ENCODE data around the gene SSBP2.

Gene SSBP2

GRCh38 chr5:81739291-81739690 lies 11.6 kb downstream of the SSBP2 start:
- Histone ChIP-seq H3K27ac (ENCODE audit: poor library complexity, severe bottlenecking) (no peak overlapping the region), H3K9me3 (ENCODE audit: severe bottlenecking) (no peaks in the 10 kb centered on the region), H3K4me3 (ENCODE audit: severe bottlenecking) (no peak overlapping the region), H3K27me3 (ENCODE audit: insufficient read depth, poor library complexity, severe bottlenecking) (peaks cover 3% of the 10 kb centered on the region), H3K36me3 (ENCODE audit: low read depth) (no peaks in the 10 kb centered on the region), H3K4me1 (ENCODE audit: insufficient read depth, poor library complexity, severe bottlenecking) (no peaks in the 10 kb centered on the region)
- no peak for ATAC-seq (ENCODE audit: low read depth)
- TF ChIP-seq CTCF (IDR thresholded peaks at IDR 0.05; ENCODE audit: poor library complexity, severe bottlenecking), result no peak
- no peak for DNase-seq (ENCODE audit: low spot score)

DNA sequence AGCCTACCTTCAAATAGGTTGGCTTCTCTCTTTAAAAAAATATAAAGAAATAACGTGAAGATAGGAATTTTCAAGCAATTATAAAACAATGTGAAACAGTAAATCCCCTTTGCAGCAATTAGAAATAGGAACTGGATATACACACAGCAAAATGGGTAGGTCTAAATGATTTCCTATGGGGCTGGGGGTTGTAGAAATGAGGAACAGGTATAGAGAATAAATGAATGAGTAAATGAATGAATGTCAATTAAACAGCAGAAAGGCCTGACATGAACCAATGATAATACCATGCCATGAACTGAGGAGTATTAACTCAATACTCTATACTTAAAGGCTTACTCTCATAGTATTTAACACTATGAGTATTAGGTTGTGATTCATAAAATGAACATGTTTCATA lies 21.6 kb downstream of the SSBP2 start:
- H3K9me3 ChIP-seq (ENCODE audit: severe bottlenecking), result no peaks in the 10 kb centered on the region
- no peaks in the 10 kb centered on the region for H3K36me3 ChIP-seq (ENCODE audit: low read depth)
- H3K4me3 ChIP-seq (ENCODE audit: severe bottlenecking), result no peak overlapping the region
- H3K27ac ChIP-seq (ENCODE audit: poor library complexity, severe bottlenecking), result no peak overlapping the region
- TF ChIP-seq CTCF (IDR thresholded peaks at IDR 0.05; ENCODE audit: poor library complexity, severe bottlenecking), result no peak
- H3K27me3 ChIP-seq (ENCODE audit: insufficient read depth, poor library complexity, severe bottlenecking), result no peaks in the 10 kb centered on the region
- DNase-seq (ENCODE audit: low spot score) (no peak), ATAC-seq (ENCODE audit: low read depth) (no peak)
- peaks cover under 1% of the 10 kb centered on the region for H3K4me1 ChIP-seq (ENCODE audit: insufficient read depth, poor library complexity, severe bottlenecking)

- no peak for TF ChIP-seq CTCF (IDR thresholded peaks at IDR 0.05; ENCODE audit: poor library complexity, severe bottlenecking)
- H3K36me3 ChIP-seq (ENCODE audit: low read depth), result no peaks in the 10 kb centered on the region
- no peak overlapping the region for H3K4me3 ChIP-seq (ENCODE audit: severe bottlenecking)
- ATAC-seq (ENCODE audit: low read depth) (no peak), DNase-seq (ENCODE audit: low spot score) (no peak)
- H3K27me3 ChIP-seq (ENCODE audit: insufficient read depth, poor library complexity, severe bottlenecking), result no peaks in the 10 kb centered on the region
- no peaks in the 10 kb centered on the region for H3K9me3 ChIP-seq (ENCODE audit: severe bottlenecking)
- H3K4me1 ChIP-seq (ENCODE audit: insufficient read depth, poor library complexity, severe bottlenecking), result peaks cover 2% of the 10 kb centered on the region
- H3K27ac ChIP-seq (ENCODE audit: poor library complexity, severe bottlenecking), result no peak overlapping the region
Observed at GRCh38 chr5:81728301-81728700, 22.6 kb downstream of the SSBP2 start.

DNA sequence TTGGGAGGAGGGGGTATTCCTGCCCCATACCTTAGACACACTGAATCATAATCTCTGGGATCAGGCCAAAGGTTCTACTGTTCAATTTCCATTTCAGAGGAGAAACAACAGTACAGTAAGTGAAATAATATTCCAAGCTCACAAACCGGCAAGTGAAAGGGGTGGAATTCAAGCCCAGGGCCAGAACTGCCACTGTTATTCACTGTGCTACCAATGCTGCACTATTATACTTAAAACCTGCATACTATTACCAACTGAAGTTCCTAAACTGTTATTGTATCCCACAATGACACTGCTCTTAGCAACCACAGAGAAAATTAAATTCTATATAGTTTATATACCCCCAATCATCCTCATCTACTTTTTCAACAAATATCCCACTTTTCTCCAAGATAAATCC lies 24.6 kb downstream of the SSBP2 start:
- no peak overlapping the region for H3K27ac ChIP-seq (ENCODE audit: poor library complexity, severe bottlenecking)
- DNase-seq (ENCODE audit: low spot score) (no peak), ATAC-seq (ENCODE audit: low read depth) (peak; percentile 27; the same call in 1 of the 3 replicates)
- H3K4me1 ChIP-seq (ENCODE audit: insufficient read depth, poor library complexity, severe bottlenecking), result peaks cover 2% of the 10 kb centered on the region
- H3K27me3 ChIP-seq (ENCODE audit: insufficient read depth, poor library complexity, severe bottlenecking), result peaks cover 5% of the 10 kb centered on the region
- H3K36me3 ChIP-seq (ENCODE audit: low read depth), result no peaks in the 10 kb centered on the region
- no peaks in the 10 kb centered on the region for H3K9me3 ChIP-seq (ENCODE audit: severe bottlenecking)
- TF ChIP-seq CTCF (IDR thresholded peaks at IDR 0.05; ENCODE audit: poor library complexity, severe bottlenecking), result no peak
- H3K4me3 ChIP-seq (ENCODE audit: severe bottlenecking), result no peak overlapping the region

- H3K36me3 ChIP-seq (ENCODE audit: low read depth), result no peaks in the 10 kb centered on the region
- no peak overlapping the region for H3K4me3 ChIP-seq (ENCODE audit: severe bottlenecking)
- no peak overlapping the region for H3K27ac ChIP-seq (ENCODE audit: poor library complexity, severe bottlenecking)
- DNase-seq (ENCODE audit: low spot score), result no peak
- H3K4me1 ChIP-seq (ENCODE audit: insufficient read depth, poor library complexity, severe bottlenecking), result peaks cover 2% of the 10 kb centered on the region
- ATAC-seq (ENCODE audit: low read depth), result no peak
- H3K27me3 ChIP-seq (ENCODE audit: insufficient read depth, poor library complexity, severe bottlenecking), result peaks cover 7% of the 10 kb centered on the region
- TF ChIP-seq CTCF (IDR thresholded peaks at IDR 0.05; ENCODE audit: poor library complexity, severe bottlenecking), result no peak
- no peaks in the 10 kb centered on the region for H3K9me3 ChIP-seq (ENCODE audit: severe bottlenecking)
Observed at GRCh38 chr5:81724571-81724970, 26.3 kb downstream of the SSBP2 start.

Data from RWPE2 (cell line).